ENCODE results near the gene ZNF280B.

Gene ZNF280B, protein sequence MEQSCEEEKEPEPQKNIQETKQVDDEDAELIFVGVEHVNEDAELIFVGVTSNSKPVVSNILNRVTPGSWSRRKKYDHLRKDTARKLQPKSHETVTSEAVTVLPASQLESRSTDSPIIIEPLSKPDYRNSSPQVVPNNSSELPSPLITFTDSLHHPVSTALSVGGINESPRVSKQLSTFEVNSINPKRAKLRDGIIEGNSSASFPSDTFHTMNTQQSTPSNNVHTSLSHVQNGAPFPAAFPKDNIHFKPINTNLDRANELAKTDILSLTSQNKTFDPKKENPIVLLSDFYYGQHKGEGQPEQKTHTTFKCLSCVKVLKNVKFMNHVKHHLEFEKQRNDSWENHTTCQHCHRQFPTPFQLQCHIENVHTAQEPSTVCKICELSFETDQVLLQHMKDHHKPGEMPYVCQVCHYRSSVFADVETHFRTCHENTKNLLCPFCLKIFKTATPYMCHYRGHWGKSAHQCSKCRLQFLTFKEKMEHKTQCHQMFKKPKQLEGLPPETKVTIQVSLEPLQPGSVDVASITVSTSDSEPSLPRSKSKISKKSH

DNA sequence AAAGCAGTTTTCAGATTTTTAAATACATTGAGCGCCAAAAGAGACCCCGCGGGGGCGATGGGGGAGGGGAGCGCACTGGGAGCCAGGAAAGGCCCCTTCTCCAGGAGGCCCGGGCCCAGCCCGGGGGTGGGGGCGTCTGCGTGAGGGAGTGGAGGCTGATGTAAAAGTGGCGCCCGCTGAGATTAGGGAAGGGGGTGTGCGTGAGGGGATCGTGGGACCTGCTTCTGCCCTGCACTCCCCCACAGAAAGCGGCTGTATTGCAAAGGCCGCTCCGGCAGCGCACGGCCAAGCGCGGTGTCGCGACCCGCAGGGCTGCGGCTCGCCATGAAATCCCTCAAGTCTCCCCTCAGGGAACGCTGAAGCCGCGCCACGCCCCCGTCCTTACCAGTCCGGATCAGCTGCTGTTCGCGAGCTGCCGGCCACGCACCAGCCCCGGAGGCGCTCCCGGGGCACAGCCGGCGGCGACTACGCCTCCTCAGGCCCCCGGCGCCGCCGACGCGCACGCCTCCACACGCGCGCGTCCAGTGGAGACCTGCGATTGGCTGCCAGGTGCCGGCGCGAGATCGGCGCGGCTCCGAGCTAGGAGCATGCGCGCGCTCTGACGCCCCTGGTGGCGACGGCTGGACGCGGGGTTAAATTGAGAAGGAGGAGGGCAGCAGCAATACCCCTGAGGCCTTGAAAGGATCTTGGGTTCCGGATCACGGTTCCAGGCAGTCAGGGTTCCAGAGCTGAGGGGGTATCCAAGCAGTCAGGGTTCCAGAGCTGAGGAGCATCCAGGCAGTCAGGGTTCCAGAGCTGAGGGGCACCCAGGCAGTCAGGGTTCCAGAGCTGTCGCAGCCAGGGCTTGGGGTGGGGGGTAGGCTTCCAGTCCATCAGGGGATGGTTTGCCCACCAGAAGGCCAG, at the start of gene ZNF280B:
ZNF280B (minus strand) TSS at position 469 of the 903 bp plus-strand sequence. CDS start 19,344 bp downstream, outside the sequence.
- DNase-seq: peak; percentile 69 to 77

DNA sequence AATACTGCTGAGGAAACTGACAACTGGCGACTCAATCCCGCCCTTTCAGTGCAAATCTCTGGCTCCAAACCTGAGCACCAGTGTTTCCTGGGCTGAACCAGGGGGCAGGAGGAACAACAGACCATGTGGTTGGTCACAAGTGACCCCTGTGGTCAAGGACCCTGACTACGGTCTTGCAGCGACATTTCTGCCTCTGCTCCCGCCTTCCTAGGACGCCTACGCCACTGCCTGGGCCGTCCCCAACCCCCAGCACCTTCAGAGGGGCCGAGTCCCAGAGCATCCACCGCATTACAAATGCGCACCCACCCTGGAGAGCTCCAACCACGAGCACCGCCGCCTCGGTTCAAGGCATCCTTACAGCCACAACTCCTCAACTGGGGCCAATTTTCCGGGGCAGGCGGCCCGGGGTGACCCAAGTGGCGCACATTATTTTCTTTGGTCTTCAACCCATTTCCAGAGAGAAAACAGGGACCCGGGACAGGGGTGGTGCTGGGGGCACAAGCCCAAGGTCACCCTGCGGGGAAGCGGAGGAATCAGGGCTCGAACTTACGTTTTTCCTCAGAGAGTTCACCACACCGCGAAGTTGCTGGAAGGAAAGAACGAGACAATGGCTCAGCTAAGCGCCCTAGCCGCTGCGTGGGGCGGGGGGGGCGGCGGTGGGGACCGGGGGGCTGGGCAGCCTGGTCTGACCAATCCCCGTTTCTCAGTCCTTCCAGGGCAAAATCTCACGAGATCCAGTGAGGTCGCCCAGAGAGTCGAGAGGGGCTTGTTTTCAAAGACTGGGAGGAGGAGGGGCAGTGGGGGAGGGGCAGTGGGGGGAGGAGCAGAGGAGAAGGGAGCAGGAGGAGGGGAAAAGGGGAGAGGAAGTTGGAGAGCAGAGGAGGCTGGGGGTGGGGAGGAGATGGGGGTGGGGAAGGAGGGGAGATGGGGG, 48.7 kb upstream of the ZNF280B start:
- no peak for DNase-seq

DNA sequence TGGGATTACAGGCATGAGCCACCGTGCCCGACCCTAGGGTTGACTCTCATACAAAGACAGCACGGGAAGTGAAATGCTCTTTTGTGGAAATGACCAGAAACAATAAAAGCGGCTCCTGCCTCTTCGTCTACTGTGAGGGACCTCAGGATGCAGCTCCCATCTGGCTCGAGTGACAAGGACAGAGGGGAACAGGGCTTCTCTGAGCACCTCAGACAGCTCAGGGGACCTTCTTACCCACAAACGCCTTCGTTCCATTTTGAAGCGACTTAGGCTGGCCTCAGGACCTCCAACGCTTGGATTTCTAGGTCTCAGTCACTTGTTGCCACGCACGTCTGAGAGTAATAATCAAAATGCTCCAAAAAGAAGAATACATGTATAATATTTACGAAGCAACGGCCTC, 48.0 kb upstream of the ZNF280B start:
- no peak for DNase-seq

DNA sequence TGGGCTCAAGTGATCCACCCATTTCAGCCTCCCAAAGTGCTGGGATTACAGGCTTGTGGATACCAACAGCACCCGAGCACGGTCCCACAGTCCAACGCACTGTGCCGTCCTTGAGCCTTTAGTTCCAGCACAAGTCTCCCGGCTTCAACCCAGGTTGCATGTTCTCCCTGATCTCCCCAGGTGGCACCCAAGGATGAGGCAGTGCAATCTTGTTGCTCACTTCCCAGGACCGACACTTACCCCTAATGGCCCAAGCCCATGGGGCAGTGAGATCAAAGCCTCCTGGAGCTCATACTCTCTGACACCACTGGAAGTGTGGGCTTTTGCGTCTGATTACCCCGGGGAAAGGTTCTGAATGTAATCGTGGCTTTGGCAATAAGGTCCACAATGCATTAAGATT, 47.1 kb upstream of the ZNF280B start:
- no peak for DNase-seq

DNA sequence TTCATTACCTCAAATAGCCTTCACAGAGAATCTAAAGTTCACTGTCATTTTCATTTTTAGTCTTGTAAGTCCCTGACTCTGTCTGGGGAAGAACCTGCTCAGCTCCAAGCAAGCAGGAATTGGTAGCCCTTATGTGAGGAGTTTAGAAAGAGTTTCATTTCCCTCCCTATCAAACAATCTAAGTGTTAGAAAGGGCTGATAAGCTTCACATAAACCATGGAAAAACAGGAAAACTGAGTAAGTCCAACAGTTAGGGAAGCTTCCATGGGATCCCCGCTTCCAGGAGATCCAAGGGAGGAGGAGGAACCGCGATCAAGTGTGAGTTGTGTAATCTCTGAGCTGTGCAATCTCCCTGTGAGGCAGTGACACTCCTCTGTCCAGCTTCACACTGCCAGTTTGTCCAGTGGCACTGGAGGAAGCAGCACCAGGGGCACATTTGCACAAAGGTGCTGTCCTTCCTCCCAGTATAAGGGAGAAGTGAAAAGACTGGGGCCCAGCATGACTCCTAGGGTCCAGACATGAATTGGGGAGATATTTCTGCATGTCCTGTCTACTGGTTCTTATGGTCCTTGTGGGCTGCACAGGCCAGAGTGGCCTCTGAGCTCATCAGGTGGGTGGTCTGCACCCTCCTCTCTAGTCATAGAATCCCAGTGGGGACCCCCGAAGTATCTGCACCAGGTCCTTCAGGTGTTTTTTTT, 46.2 kb upstream of the ZNF280B start:
- DNase-seq: no peak

DNA sequence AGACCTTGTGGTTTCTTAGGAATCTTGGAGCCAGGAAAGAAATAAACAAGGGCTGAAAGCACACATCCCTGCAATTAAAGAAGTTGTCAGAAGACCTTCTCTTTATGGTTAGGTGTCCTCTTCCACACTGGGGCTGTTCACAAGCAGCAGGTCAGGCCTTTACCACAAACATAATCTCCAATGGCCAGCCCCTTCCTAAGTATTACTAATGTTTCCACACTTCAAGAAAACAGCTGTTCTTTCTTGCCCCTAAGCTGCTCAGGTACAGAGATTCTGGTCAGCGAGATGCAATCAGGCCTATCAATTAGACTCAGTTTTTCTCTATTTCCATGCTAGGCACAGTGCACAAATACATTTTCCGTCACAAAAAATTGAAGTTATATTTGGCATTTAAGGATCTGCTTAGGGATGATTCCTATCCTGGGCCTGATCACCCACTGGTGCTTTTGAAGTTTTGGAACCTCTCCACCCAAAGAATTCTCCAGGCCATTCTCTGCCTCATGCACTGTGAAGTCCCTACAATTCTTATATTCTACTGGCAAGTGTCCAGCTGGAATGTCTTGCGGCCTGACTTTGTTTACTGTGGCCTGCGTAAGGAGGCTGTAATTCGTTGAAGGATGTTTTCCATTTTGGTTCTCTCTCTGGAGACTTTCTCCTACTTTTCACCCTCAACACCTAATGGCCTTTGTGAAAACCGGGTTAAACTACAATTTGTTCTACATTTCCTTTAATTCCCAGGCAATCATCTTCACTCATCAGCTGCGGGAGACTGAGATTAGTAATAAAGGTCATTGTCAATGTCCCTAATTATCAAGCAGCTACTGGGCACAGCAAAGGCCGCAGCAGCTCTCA, 45.4 kb upstream of the ZNF280B start:
- DNase-seq: no peak

DNA sequence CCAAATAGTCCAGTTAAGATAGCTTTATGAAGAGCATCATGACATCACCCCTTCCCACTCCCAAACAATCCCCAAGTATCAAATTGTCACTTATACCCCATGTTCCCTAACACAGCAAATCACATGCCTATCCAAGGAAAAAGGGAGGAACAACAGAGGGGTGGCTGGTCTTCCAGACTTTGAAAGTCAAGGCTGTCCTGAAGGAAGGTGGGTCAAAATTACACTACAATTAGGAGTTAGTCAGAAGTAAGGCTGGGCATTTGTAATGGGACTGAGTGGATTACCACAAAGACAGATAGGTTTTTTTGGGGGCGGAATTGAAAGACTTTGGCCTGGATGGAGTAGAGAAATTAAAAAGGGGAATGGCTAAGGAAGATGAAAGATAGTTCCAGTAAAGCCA, 44.6 kb upstream of the ZNF280B start:
- DNase-seq: no peak

DNA sequence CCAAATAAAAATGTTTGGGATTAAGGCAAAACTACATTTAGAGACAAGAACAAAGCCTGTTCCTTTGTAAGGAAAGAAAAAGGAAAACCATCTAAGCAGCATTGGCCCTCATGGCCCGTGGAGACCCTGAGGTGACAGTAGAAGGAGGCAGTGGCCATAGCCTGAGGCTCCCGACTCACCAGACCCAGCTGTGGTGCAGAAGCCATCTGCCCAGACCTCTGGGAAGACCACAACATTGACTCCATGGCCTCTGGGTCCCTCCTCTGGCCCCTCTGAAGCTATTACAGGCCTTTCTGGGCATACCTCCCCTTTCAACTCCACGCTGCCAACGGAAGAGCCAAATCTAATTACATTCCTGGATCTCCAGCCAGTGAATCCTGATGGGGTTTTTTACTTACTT, 44.1 kb upstream of the ZNF280B start:
- DNase-seq: no peak

DNA sequence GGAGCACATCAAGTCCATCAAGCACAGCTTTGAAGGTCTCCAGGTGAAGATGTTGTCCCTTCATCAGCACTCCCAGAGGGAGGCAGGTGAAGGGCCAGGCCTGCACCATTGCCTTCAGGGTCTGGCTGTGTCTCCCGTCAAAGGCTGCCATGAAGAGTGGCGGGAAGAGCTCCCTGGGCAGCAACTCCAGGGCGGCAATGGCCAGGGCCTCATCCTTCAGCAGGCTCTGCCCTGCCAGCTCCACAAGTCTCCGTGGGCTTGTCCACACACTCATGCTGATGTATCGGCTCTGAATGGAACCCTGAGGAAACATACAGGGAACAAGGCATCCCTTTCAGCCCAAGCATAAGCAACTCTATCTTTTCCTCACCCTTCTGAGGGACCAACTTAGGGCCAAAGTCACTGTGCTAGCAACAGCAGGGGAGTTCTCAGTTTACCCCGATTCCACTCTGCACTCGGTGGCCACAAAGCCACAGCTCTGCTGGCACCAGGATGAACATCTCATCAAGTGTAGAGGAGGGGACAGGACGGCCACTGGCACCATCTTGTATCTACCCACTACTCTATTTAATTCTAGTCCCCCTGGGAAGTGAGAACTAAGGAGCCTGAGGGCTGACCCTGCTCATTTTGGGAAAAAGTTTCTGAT, 42.4 kb upstream of the ZNF280B start:
- DNase-seq: no peak

DNA sequence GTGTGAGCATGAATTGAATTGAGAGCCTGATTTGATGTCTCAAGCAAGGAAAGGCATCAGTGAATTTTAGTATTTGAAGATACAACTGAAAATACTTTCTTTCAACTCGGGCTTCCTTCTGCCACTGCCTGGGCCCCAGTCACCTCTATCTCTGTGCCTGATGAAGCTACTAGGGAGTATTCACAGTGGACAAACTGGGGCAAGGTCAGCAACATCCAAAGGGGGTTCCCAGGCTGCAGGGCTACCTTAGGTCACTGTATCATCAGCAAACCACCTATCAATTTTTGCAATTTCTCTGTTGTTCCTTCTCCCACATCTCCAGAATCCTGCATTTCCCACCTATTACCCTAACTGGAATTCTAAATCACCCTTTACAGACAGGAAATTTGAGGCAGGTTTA, 40.4 kb upstream of the ZNF280B start:
- DNase-seq: no peak

DNA sequence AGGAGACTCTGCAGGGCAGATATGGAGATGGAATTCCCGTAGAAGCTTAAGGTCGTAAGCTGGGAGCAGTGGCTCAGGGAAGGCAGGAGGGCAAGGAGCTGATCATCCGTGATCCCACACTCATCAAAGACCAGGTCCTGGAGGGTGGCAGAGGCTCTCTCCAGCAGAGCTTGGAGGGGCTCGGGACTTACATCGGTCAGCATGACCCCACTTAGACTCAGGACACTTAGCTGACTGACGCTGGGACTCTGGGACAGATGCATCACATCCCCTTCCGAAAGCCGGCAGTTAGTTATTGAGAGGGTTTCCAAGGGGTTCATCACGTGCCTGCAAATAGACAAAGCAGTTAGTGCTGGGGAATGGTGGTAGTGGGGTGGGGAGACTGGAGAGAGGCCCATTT, 39.8 kb upstream of the ZNF280B start:
- DNase-seq: no peak

DNA sequence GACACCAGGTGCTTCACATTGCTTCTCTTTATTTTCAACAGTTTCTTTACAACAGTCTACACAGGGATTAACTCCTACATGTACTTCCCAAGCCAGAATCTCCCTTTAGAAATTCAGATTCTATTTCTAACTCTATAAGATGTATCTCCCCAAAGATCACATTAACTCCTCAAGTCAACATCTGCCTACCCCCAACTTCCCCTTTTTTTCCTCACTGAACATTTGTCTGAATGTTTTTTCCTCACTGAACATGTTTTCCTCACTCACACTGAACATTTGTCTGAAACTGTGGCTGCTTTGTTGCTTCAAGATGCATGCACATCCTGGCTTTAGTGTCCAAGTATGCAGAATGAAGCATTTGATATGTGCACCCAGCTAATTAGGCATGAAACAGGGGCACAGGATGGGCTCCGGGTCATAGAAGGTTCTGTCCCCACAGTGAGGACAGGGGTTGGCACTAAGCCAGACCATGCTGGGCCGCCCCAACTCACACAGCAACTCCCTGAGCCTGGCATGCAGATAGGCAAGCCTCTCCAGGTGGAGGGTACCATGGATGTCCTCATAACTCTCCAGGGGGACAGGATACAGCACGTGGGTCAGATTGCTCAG, 39.3 kb upstream of the ZNF280B start:
- no peak for DNase-seq

DNA sequence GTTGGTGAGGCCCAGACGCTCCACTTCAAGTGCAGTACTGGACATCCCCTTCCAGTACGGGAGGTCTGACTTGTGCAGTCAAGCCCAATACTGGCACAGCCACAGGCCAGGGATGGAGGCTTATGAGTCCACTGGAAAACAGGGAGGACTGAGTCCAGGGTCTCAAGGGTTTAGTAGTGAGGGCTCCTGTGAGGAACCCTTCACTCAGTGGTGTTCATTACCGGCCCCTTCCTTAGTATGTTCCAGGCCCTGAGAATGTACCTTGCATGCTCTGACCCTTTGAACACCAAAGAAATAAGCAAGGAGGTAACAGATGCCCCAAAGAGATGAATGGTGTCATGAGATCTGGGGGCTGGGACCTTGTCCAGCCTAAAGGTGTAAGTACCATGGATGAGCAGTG, 38.7 kb upstream of the ZNF280B start:
- DNase-seq: no peak

DNA sequence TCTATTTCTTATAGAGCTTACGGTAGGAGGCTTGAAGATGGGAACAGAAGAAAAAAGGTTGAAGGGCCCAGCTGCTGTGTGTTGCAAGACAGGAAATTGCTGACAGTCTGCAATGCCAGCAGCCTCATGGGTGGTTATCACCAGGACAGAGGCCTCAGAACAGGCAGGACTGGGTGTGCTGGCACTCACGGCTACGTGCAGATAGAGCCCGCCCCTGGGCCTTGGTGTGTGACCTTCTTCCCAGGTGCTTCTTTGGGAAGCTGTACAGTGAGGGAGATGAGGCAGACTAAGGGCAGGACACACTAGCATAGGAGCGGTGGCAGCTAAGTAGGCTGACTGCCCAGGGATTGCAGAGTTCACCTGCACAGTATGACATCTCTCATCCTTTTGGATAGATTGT, 37.9 kb upstream of the ZNF280B start:
- DNase-seq: no peak

DNA sequence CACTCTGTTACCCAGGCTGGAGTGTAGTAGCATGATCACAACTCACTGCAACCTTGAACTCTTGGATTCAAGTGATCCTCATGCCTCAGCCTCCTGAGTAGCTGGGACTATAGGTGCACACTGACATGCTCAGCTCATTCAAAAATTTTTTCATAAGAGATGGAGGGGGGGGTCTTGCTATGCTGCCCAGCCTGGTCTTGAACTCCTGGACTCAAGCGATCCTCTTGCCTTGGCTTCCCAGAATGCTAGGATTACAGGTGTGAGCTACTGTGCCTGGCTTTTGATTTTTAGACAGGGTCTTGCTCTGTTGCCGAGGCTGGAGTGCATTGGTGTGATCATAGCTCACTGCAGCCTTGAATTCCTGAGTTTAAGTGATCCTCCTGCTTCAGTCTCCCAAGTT, 36.5 kb upstream of the ZNF280B start:
- DNase-seq: no peak

DNA sequence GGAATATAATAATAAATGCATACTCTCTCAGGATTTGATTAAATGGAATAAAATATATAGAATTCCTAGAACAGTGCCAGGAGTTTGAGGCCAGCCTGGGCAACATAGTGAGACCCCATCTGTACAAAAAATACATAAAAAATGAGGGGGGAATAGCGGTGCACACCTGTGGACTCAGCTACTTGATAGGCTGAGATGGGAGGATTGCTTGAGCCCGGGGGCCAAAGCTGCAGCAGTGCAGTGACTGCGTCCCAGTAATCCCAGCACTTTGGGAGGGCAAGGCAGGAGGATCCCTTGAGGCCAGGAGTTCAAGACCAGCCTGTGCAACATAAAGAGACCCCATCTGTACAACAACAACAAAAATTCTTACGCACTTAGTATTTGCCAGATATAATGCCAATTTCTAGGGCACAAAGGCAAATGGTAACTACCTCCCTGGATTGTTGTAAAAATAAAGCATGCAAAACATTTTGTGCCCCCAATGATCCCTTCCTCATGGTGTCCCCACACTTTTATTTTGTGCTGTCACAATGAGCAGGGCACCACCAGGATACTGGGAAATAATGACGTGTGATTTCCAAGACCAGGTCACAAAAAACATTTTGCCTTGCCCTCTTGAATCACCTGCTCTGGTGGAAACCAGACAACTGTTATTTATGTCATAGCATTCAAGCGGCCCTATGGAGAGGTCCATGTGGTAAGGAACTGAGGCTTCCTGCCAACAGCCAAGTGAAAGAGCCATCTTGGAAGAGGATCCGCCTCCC, 29.9 kb upstream of the ZNF280B start:
- no peak for DNase-seq

DNA sequence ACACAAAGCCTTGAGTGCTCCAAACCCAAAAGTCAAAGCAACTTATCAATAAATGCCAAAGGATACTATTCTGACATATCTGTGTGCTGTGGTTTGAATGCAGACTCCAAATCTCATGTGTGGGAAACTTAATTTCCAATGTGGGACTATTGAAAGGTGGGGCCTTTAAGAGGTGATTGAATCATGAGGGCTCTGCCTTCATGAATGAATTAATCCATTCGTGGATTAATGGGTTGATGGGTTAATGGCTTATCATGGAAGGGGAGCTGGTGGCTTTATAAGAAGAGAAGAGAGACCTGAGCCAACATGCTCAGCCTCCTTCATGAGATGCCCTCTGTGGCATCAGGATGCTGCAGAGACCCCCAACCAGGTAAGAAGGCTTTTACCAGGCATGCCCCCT, 28.4 kb upstream of the ZNF280B start:
- no peak for DNase-seq

DNA sequence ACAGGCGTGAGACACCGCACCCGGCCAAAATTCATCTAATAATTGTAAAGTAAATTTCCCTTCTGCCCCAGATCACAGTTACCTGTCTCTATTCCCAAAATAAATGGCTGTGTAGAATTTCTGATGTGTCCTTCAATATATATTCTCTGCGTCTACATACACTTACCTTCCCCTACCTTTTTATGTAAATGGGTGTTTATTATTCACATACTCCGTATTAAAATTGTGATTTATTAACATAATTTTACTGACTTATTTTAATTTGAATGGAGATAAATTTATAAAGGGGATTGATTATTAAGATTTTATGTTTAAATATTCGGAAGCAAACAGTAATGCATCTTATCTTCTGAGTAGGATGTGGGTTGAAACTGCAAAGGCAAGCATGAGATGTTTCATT, 28.0 kb upstream of the ZNF280B start:
- no peak for DNase-seq

DNA sequence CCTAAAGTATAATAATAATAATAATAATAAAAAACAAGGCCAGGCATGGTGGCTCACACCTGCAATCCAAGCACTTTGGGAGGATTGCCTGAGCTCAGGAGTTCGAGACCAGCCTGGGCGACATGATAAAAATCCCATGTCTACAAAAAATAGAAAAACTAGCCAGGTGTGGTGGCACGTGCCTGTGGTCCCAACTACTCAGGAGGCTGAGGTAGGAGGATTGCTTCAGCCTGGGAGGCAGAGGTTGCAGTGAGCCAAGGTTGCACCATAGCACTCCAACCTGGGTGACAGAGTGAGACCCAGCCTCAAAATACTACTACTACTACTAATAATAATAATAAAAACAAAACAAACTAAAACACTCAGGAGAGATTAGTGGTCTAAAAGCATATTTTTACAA, 27.1 kb upstream of the ZNF280B start:
- no peak for DNase-seq

Data from activated CD4-positive, alpha-beta T cell treated with anti-CD3 and anti-CD28 coated beads for 4 hours (primary cell).